ENCODE data around the gene ICA1L. TPM values are rescaled to one million over a fixed set of nuclear protein-coding genes. Genes with fewer than 3 reads are reported as not detected.

ICA1L gene
- total RNA-seq, 4 donors from 2014 or later, result 3.4 to 14.0 (median 9.9) TPM

- ATAC-seq (ENCODE audit: low FRiP score) (no peak), DNase-seq (ENCODE audit: low spot score) (no peak)
- TF ChIP-seq CTCF (IDR thresholded peaks at IDR 0.05), result no peak
Observed at GRCh38 chr2:202763916-202764315, 107.7 kb downstream of the ICA1L start.

GRCh38 chr2:202762556-202762955, 109.0 kb downstream of the ICA1L start:
- ATAC-seq (ENCODE audit: low FRiP score), result no peak
- TF ChIP-seq CTCF (IDR thresholded peaks at IDR 0.05), result no peak
- DNase-seq (ENCODE audit: low spot score), result no peak

GRCh38 chr2:202760848-202761247, 110.7 kb downstream of the ICA1L start:
- TF ChIP-seq CTCF (IDR thresholded peaks at IDR 0.05), result no peak
- ATAC-seq (ENCODE audit: low FRiP score), result no peak

GRCh38 chr2:202758604-202759003, 113.0 kb downstream of the ICA1L start:
- DNase-seq (ENCODE audit: low spot score) (no peak), ATAC-seq (ENCODE audit: low FRiP score) (no peak)
- TF ChIP-seq CTCF (IDR thresholded peaks at IDR 0.05), result no peak

More at GRCh38 chr2:202760848-202761247, 110.7 kb downstream of the ICA1L start:
- DNase-seq (ENCODE audit: low spot score), result no peak

GRCh38 chr2:202758128-202758527, 113.4 kb downstream of the ICA1L start:
- DNase-seq (ENCODE audit: low spot score), result no peak
- TF ChIP-seq CTCF (IDR thresholded peaks at IDR 0.05), result no peak

GRCh38 chr2:202757339-202757738, 114.2 kb downstream of the ICA1L start:
- DNase-seq (ENCODE audit: low spot score) (no peak), ATAC-seq (ENCODE audit: low FRiP score) (no peak)
- TF ChIP-seq CTCF (IDR thresholded peaks at IDR 0.05), result no peak

More at GRCh38 chr2:202758128-202758527, 113.4 kb downstream of the ICA1L start:
- no peak for ATAC-seq (ENCODE audit: low FRiP score)

- TF ChIP-seq CTCF (IDR thresholded peaks at IDR 0.05), result no peak
- ATAC-seq (ENCODE audit: low FRiP score) (no peak), DNase-seq (ENCODE audit: low spot score) (no peak)
Observed at GRCh38 chr2:202756598-202756997, 115.0 kb downstream of the ICA1L start.
